ENCODE data around the gene TNS1. TPM values are rescaled to one million over a fixed set of nuclear protein-coding genes. Genes with fewer than 3 reads are reported as not detected.

Gene TNS1
- total RNA-seq, 2 donors from 2014 or later = 3.3 to 4.2 TPM

GRCh38 chr2:217953011-217953481 is 49.7 kb downstream of the TNS1 start:
- WGBS, 2 experiments (ENCODE audit: insufficient coverage in 1 of 2, insufficient read length in 1 of 2) = 96 to 100% methylated on average over 5 to 7 of the region's 7 CpGs
- H3K27me3 Mint-ChIP-seq (ENCODE audit: insufficient read depth) = no peaks in the 10 kb centered on the region

DNA sequence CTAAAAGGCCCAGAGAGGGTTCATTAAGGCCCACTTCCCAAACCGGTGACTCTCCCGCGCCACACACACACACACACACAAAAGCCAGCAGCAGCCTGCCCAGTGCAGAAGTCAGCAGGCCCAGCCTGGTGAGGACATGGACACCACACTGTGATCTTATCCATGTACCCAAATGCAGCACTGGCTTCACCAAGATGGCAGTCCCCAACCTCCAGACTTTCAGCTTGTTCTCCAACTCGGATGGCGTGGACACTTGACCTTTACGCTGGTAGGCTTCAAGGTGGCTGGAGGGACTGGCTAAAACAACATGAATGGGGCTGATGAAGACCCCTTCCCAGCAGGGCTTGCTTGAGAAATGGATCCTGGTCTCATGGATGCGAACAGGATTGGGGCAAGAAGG is 50.4 kb downstream of the TNS1 start:
- Histone ChIP-seq H3K9me3 (ENCODE audit: control insufficient read depth, low read length) (no peaks in the 10 kb centered on the region), H3K27me3 (ENCODE audit: control insufficient read depth, insufficient read depth, low read length, poor library complexity, severe bottlenecking) (no peaks in the 10 kb centered on the region), H3K36me3 (ENCODE audit: control insufficient read depth, insufficient read depth, low read length) (no peaks in the 10 kb centered on the region), H3K27ac (ENCODE audit: low read depth, low read length) (no peak overlapping the region), H3K4me1 (ENCODE audit: control insufficient read depth, insufficient read depth, low read length) (no peaks in the 10 kb centered on the region), H3K4me3 (ENCODE audit: low read length) (no peak overlapping the region), H3K9ac (ENCODE audit: extremely low read depth, low read length, poor library complexity, severe bottlenecking) (no peak overlapping the region)
- WGBS, 2 experiments (ENCODE audit: insufficient coverage in 1 of 2, insufficient read length in 1 of 2) = 92 to 95% methylated on average over 2 to 7 of the region's 7 CpGs
- Mint-ChIP-seq H3K4me3 (no peak overlapping the region), H3K9me3 (no peaks in the 10 kb centered on the region), H3K4me1 (peaks cover 25% of the 10 kb centered on the region), H3K36me3 (ENCODE audit: low read depth) (no peaks in the 10 kb centered on the region), H3K27ac (no peak overlapping the region), H3K27me3 (ENCODE audit: insufficient read depth) (peaks cover 4% of the 10 kb centered on the region)
- no peak for DNase-seq
- TF ChIP-seq, protein P1, sequence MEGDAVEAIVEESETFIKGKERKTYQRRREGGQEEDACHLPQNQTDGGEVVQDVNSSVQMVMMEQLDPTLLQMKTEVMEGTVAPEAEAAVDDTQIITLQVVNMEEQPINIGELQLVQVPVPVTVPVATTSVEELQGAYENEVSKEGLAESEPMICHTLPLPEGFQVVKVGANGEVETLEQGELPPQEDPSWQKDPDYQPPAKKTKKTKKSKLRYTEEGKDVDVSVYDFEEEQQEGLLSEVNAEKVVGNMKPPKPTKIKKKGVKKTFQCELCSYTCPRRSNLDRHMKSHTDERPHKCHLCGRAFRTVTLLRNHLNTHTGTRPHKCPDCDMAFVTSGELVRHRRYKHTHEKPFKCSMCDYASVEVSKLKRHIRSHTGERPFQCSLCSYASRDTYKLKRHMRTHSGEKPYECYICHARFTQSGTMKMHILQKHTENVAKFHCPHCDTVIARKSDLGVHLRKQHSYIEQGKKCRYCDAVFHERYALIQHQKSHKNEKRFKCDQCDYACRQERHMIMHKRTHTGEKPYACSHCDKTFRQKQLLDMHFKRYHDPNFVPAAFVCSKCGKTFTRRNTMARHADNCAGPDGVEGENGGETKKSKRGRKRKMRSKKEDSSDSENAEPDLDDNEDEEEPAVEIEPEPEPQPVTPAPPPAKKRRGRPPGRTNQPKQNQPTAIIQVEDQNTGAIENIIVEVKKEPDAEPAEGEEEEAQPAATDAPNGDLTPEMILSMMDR (conservative IDR thresholded peaks at IDR 0.05) = no peak

More at GRCh38 chr2:217953011-217953481, 49.7 kb downstream of the TNS1 start:
- H3K4me1 Mint-ChIP-seq = peaks cover 19% of the 10 kb centered on the region
- Histone ChIP-seq H3K9ac (ENCODE audit: extremely low read depth, low read length, poor library complexity, severe bottlenecking) (no peak overlapping the region), H3K9me3 (ENCODE audit: control insufficient read depth, low read length) (no peaks in the 10 kb centered on the region), H3K27ac (ENCODE audit: low read depth, low read length) (no peak overlapping the region), H3K27me3 (ENCODE audit: control insufficient read depth, insufficient read depth, low read length, poor library complexity, severe bottlenecking) (no peaks in the 10 kb centered on the region), H3K4me3 (ENCODE audit: low read length) (no peak overlapping the region), H3K4me1 (ENCODE audit: control insufficient read depth, insufficient read depth, low read length) (no peaks in the 10 kb centered on the region), H3K36me3 (ENCODE audit: control insufficient read depth, insufficient read depth, low read length) (no peaks in the 10 kb centered on the region)
- no peak overlapping the region for H3K27ac Mint-ChIP-seq
- H3K36me3 Mint-ChIP-seq (ENCODE audit: low read depth) = no peaks in the 10 kb centered on the region
- TF ChIP-seq, protein P1 (conservative IDR thresholded peaks at IDR 0.05) = no peak
- no peak for DNase-seq
- H3K9me3 Mint-ChIP-seq = no peaks in the 10 kb centered on the region
- no peak overlapping the region for H3K4me3 Mint-ChIP-seq

GRCh38 chr2:217951521-217952247 is 51.1 kb downstream of the TNS1 start:
- H3K9me3 ChIP-seq (ENCODE audit: control insufficient read depth, low read length) = no peaks in the 10 kb centered on the region
- no peak overlapping the region for H3K4me3 Mint-ChIP-seq
- no peak for DNase-seq
- no peak overlapping the region for H3K4me3 ChIP-seq (ENCODE audit: low read length)
- H3K27ac Mint-ChIP-seq = no peak overlapping the region
- 88 to 95% methylated on average over 5 to 11 of the region's 11 CpGs for WGBS, 2 experiments (ENCODE audit: insufficient coverage in 1 of 2, insufficient read length in 1 of 2)
- H3K27me3 ChIP-seq (ENCODE audit: control insufficient read depth, insufficient read depth, low read length, poor library complexity, severe bottlenecking) = no peaks in the 10 kb centered on the region
- no peak overlapping the region for H3K9ac ChIP-seq (ENCODE audit: extremely low read depth, low read length, poor library complexity, severe bottlenecking)
- TF ChIP-seq, protein P1 (conservative IDR thresholded peaks at IDR 0.05) = no peak
- no peaks in the 10 kb centered on the region for H3K4me1 ChIP-seq (ENCODE audit: control insufficient read depth, insufficient read depth, low read length)
- H3K4me1 Mint-ChIP-seq = peaks cover 27% of the 10 kb centered on the region
- peaks cover 7% of the 10 kb centered on the region for H3K27me3 Mint-ChIP-seq (ENCODE audit: insufficient read depth)
- no peaks in the 10 kb centered on the region for H3K36me3 Mint-ChIP-seq (ENCODE audit: low read depth)
- H3K36me3 ChIP-seq (ENCODE audit: control insufficient read depth, insufficient read depth, low read length) = no peaks in the 10 kb centered on the region
- no peaks in the 10 kb centered on the region for H3K9me3 Mint-ChIP-seq
- no peak overlapping the region for H3K27ac ChIP-seq (ENCODE audit: low read depth, low read length)
